Measurements from ENCODE around the gene FUCA2.
"Not testable (repeated sequence)": the region's sequence is repeated elsewhere in the genome, so short reads cannot be mapped to it uniquely, and the experiment has no call there.

Gene FUCA2

DNA sequence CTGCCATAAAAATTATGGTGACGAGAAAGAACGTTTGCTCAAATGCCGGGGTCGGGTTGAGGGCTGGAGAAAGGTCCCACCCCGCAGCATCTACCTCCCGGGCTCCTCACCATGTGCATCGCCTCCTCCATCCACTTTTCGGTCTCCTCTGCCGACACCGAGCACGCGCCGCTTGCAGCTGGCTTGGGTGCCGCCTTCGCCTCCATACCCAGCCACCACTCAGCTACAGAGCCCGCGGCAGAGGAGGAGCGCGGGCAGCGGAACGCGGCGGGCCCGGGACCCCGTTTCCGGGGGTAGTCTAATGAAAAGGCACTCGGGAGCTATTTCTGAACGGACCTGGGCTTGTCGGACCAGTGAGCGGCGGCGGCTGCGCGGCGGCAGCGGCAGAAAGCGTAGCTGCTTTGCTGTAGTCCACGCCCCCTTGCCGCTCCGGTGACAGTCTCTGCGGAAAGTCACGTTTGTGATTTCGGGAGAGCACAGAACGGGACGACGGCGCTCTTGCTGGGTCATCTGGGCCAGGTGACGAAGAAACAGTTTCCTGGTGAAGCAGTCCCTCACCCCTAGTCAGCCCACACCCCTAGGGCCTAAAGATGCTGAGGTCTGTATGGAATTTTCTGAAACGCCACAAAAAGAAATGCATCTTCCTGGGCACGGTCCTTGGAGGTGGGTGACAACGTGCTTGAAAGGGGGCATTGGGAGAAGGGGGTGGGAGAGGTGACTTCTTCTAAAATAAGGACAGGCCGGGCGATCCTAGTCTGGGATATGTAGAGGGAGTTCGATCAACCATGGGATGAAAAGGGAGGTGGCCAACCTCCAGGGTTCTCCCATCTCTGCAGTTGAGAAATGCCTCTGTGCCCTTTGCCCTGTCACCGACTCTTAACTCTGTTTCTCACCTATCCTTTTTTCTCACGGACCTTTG lies 60.8 kb downstream of the FUCA2 start, which contains the start of the genes ADAT2 and PEX3:
Gene ADAT2 (minus strand): TSS at position 243 of the 919 bp plus-strand sequence. CDS start 37 bp downstream, at position 206.
Gene PEX3 (plus strand): TSS at position 353 of the 919 bp plus-strand sequence. CDS start 238 bp downstream, at position 591.
- Histone ChIP-seq H3K4me3 (ENCODE audit: low read length) (peak within 1 kb of the TSS; percentile 92), H3K36me3 (ENCODE audit: insufficient read depth, low read depth, low read length) (no peaks in the 10 kb centered on the region), H3K9me3 (ENCODE audit: insufficient read depth, low read depth, low read length) (no peaks in the 10 kb centered on the region), H3K9ac (ENCODE audit: low read depth, low read length) (peak within 1 kb of the TSS; percentile 95), H3K4me1 (ENCODE audit: insufficient read depth, low read length) (no peaks in the 10 kb centered on the region; the same call in 1 of the 2 replicates), H3K27ac (ENCODE audit: low read length) (peak within 1 kb of the TSS; percentile 19), H3K27me3 (ENCODE audit: insufficient read depth, low read length) (no peaks in the 10 kb centered on the region)

GRCh38 chr6:143449714-143450452 lies 61.6 kb downstream of the FUCA2 start:
- Histone ChIP-seq H3K9ac (ENCODE audit: low read depth, low read length) (peak overlapping the region; percentile 95), H3K4me1 (ENCODE audit: insufficient read depth, low read length) (no peaks in the 10 kb centered on the region; the same call in 1 of the 2 replicates), H3K4me3 (ENCODE audit: low read length) (peak overlapping the region; percentile 92), H3K9me3 (ENCODE audit: insufficient read depth, low read depth, low read length) (no peaks in the 10 kb centered on the region), H3K27me3 (ENCODE audit: insufficient read depth, low read length) (no peaks in the 10 kb centered on the region), H3K27ac (ENCODE audit: low read length) (peak overlapping the region; percentile 19), H3K36me3 (ENCODE audit: insufficient read depth, low read depth, low read length) (no peaks in the 10 kb centered on the region)

DNA sequence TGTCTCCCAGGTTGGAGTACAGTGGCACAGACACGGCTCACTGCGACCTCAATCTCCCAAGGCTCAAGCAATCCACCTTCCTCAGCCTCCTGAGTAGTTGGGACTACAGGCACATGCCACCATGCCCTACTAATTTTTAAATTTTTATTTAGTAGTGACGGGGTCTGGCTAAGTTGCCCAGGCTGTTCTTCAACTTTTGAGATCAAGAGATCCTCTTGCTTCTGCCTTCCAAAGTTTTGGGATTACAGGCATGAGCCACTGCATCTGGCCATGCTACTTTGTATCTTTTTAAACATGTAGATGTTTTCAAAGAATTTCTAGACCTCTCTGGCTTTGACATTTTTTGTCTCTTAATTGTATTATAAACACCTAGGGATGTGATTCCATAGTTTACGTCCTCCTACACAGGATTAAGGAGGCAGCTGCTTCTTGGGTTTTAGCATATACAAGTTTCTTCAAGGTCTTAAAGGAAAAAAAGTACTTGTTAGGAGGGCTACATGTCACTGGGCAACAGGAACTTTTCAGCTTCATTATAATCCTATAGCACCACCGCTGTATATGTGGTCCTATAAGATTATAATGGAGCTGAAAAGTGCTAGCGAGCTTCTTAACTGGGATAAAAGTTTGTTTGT lies 62.3 kb downstream of the FUCA2 start:
- H3K4me3 ChIP-seq (ENCODE audit: low read length): peak overlapping the region; percentile 92
- H3K27ac ChIP-seq (ENCODE audit: low read length): no peak overlapping the region

GRCh38 chr6:143447865-143448264 lies 63.7 kb downstream of the FUCA2 start:
- not testable (repeated sequence) for H3K27me3 ChIP-seq (ENCODE audit: insufficient read depth, low read length); H3K9me3 ChIP-seq (ENCODE audit: insufficient read depth, low read depth, low read length); H3K36me3 ChIP-seq (ENCODE audit: insufficient read depth, low read depth, low read length); H3K9ac ChIP-seq (ENCODE audit: low read depth, low read length); H3K27ac ChIP-seq (ENCODE audit: low read length); H3K4me1 ChIP-seq (ENCODE audit: insufficient read depth, low read length); H3K4me3 ChIP-seq (ENCODE audit: low read length)

More for the DNA sequence above, 62.3 kb downstream of the FUCA2 start:
- no peaks in the 10 kb centered on the region for H3K9me3 ChIP-seq (ENCODE audit: insufficient read depth, low read depth, low read length)
- peaks cover 3% of the 10 kb centered on the region; the same call in 1 of the 2 replicates for H3K4me1 ChIP-seq (ENCODE audit: insufficient read depth, low read length)
- no peaks in the 10 kb centered on the region for H3K36me3 ChIP-seq (ENCODE audit: insufficient read depth, low read depth, low read length)
- peak overlapping the region; percentile 95; the same call in 1 of the 2 replicates for H3K9ac ChIP-seq (ENCODE audit: low read depth, low read length)
- H3K27me3 ChIP-seq (ENCODE audit: insufficient read depth, low read length): no peaks in the 10 kb centered on the region

Measured in iPS-20b (cell line).